ENCODE measurements around the gene MAGEB4.

GRCh38 chrX:30278365-30278764, 36.6 kb downstream of the MAGEB4 start:
- no peak for TF ChIP-seq CTCF (conservative IDR thresholded peaks at IDR 0.05; ENCODE audit: low read depth, low read length)
- no peak for TF ChIP-seq EZH2 (IDR thresholded peaks at IDR 0.05; ENCODE audit: low read length, unreplicated experiment)
- TF ChIP-seq EZH2phosphoT487 (IDR thresholded peaks at IDR 0.05; ENCODE audit: borderline replicate concordance, low read length): no peak
